GM03348 (cell line): ENCODE results near the gene PRDM16.
A peak's percentile ranks its signal among the peaks of the same experiment; 100 is the strongest.

Experiments used
- DNase-seq: peaks from one replicate; pipeline ENCODE4 v3.0.0; 2012; ENCODE audit warnings: low spot score

PRDM16 gene

GRCh38 chr1:3356827-3357460 is 287.9 kb downstream of the PRDM16 start:
- DNase-seq, result no peak

- no peak for DNase-seq
Measured at GRCh38 chr1:3357526-3358297, 288.7 kb downstream of the PRDM16 start.

- DNase-seq, result no peak
Measured at GRCh38 chr1:3359351-3359750, 290.3 kb downstream of the PRDM16 start.

DNA sequence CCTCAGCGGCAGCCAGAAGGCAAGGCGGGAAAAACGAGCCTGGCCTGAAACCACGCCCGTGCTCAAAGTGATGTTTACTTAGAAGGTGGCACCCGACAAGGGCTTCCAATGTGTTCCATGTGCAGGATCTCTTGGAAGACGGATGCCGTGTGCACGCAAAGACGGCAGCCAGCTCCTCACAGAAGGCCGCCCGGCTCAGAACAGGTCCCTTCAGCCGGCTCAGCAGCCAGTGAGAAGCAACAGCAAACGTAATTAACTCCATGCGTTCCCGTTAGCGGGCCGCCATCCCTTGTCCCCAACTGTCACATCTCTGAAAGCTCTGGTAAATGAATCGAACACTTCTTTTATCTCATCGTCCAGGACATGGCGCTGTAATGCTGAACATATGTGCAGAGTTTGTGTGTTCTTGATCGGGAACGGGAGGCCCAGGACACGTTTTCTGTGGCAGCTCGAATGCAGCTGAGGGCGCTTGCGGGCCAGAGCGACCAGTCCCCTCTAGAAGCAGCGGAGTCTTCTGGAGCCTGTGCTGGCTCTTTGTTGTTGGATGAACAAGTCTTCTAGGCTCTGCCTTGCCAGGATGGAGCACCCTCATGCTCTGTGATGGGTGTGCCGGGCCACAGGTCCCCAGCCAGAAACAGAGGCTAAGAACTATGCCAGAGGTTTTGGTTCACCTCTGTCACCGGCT is 290.9 kb downstream of the PRDM16 start:
- no peak for DNase-seq

DNA sequence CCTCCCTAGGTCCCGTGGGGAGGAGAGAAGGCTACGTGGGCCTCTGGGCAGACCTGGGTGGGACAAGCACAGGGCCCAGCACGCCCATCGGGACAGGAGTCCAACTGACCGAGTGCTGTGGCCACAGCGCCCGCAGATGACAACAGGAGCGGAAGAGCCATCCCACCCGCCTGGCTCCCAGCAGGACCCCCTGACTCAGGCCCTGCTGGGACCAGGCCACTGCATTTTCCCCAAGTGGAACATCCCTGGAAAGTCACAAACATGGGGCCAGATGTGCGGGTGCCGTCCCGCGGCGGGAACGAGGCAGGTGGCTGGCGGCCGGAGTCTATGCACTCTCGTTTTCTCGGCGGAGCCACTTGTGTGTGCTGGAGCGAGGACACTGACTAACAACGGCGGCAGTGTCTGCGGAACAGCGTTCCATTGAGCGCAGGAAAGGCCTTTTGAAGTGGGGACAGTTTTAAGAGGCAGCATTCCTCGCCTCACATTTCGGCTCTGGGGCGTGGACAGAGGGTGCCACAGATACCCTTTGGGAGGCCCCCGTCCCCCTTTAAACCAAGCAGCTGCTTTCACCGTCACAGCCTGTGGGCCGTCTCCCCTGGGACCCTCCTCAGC is 291.7 kb downstream of the PRDM16 start:
- no peak for DNase-seq

DNA sequence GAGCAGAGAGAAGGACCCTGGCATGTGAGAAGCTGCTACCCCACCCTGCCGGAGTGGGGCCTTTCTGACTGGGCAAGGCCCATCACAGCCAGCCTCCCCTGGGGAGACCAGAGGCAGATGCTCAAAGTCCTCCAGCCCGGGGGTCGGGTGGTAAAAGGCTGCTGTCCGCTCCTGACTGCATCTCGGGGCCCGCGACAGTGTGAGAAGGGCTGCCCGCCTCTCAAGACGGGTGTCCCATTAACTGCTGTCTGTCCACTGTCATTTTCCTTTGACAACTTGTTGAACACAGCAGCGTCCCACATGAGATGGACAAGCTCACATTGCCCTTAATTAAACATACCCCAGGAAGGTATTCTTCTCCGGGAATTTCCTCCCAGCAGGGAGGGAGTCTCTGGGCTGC is 294.0 kb downstream of the PRDM16 start:
- no peak for DNase-seq

DNA sequence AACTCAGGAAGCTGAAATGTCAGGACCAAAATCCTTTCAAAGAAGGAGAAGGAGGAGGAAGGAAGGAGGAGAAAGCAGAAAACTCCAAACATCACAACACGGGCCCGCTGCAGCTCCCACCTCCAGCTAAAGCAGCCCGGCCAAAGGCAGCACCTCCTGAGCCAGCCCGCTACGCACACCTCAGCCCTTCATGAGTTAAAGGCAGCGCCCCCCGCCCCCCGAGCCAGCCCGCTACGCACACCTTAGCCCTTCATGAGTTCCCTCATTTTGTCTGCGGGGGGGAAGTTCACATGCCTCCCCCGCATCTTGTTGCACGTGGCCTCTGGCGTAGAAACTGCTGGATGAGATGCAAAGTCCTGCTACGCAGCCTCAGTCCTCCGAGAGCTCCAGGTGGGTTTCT is 294.8 kb downstream of the PRDM16 start:
- no peak for DNase-seq

- no peak for DNase-seq
Measured at GRCh38 chr1:3364551-3364950, 295.5 kb downstream of the PRDM16 start.

GRCh38 chr1:3364983-3365382 is 296.0 kb downstream of the PRDM16 start:
- DNase-seq, result no peak

- no peak for DNase-seq
Measured at GRCh38 chr1:3365523-3366125, 296.6 kb downstream of the PRDM16 start.

- no peak for DNase-seq
Measured at GRCh38 chr1:3366126-3367051, 297.4 kb downstream of the PRDM16 start.

DNA sequence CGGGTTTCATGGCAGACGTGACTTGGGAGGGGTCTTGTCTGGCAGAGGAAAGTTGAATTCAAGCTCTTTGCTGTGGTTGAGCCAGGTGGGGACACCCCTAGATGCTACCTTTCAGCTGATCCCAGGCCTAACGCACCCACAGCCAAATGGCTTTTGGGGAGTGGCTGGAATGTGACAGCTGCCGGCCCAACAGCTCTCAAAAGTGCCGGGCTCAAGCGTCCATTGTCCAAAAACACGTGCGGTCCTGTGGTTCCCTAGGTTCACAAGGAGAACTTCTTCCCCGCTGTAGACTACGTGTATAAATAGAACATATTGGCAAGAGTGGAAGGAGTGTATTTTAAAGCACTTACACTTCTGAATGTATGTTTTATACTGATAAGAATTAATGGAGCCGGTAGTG is 298.4 kb downstream of the PRDM16 start:
- no peak for DNase-seq

DNA sequence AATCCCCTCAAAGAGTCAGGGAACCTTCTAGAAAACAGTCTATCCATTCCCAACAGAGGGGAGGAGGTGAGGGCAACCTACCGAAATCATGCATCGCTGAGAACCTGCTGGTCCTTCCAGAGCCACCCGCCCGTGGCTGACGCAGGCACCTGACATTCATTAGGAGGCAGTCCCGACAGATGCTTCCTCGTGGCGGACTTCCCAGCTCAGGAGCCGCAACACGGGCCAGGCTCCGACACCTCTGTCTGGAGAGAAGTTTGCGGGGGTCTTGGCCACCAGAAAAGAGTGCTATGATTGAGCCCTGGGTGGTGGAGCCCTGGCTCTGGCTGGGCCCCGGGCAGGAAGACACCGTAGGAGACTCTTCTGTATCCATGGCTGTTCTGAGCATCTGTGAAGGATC is 299.1 kb downstream of the PRDM16 start:
- no peak for DNase-seq

DNA sequence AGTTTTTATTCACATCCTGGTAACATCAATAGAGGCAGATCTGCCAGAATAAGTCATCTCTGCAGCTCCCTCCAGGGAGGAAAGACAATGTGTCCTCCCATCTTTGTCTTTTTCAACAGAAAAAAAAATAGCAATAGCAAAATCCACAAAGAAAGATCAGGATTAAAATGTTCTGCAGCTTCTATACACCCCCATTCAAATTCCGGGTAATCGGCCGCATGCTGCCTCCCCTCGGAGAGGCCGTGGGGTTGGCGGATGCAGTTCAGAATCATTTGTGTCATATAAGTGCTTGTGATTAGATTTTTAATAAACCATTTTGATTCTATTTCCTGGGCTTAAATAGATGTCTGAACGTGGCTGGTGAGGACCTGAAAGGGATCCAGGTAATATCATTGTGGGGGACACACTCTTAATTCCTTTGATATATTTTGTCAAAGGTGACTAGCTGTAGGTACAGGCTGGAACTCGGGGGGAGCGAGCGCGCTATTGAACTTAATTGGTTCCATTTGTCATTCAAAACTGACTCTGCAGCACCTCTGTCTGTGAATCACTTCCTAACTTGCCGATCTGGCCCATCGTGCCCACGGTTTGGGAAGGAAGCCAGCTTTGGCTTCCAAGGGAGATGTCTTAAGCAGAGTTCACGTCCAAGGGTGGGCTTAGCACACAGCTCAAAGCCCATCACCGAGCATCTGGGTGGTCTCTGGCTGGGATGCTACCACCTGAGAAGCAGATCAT is 299.9 kb downstream of the PRDM16 start:
- peak; percentile 54 for DNase-seq

- peak; percentile 92 for DNase-seq
Measured at GRCh38 chr1:3369446-3370076, 300.6 kb downstream of the PRDM16 start.

GRCh38 chr1:3370856-3371703 is 302.1 kb downstream of the PRDM16 start:
- DNase-seq, result no peak

GRCh38 chr1:3372317-3372716 is 303.3 kb downstream of the PRDM16 start:
- DNase-seq, result no peak

DNA sequence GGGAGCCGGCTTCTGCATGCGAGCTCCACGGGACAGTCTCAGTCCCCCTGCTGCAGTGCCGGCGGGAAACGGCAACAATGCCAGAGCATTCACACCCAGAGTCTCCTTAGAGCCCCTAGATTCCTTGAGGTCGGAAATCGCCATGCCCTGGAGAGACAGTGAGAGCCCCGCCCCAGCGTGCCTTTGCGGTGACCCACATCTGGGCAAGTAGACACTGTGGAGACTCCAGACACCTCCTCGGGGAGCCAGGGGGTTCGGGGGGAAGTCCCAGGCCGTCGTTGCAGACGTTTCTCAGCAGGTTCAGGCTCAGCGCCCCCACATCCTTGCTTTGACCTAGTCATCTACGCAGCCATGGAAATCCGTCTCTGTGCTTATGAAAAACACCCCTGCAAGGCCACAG is 304.2 kb downstream of the PRDM16 start:
- no peak for DNase-seq
